ENCODE measurements around the gene RBM24.

RBM24 gene

GRCh38 chr6:17341891-17342290 lies 60.7 kb downstream of the RBM24 start:
- no peak for DNase-seq (ENCODE audit: low read depth in 2 of 2)

- DNase-seq (ENCODE audit: low read depth in 2 of 2) = no peak
These were observed 62.1 kb downstream of the RBM24 start for GRCh38 chr6:17343215-17343614.
